H1 (cell line): ENCODE measurements around the gene UTS2R. TPM values are rescaled to one million over a fixed set of nuclear protein-coding genes. Genes with fewer than 3 reads are reported as not detected.

Source experiments
- CTCF ChIA-PET: fragments of 300-600 bp; sonication (Branson Sonifier 250); formaldehyde crosslinking; loops from one replicate; lab custom pipeline; 2021; ENCODE audit not compliant: partially characterized antibody; lab: Charles Lee
- POLR2A ChIA-PET: fragments of 300-600 bp; sonication (Branson Sonifier 250); formaldehyde crosslinking; loops from one replicate; lab custom pipeline; 2021; ENCODE audit warnings: inconsistent platforms; ENCODE audit not compliant: partially characterized antibody; lab: Charles Lee
- DNase-seq, 2 experiments: peaks; one replicate each; pipeline versions ENCODE4 v3.0.0 to v3.0.0-alpha.2; 2010 to 2022; ENCODE audit warnings: low spot score in 2 of 2, low read depth in 1 of 2, mixed read lengths in 1 of 2
- FAIRE-seq: peaks from 2 replicates; lab custom pipeline; 2011; peaks lifted over from hg19 to GRCh38; lab: Jason Lieb, UNC
- H2AFZ ChIP-seq: 2 replicates; pipeline ENCODE4 v1.8.1; 2012; ENCODE audit warnings: low read length, inconsistent platforms
- H2AK5ac ChIP-seq: 2 replicates; pipeline ENCODE4 v1.6.1; 2013; ENCODE audit warnings: low read depth, low read length
- H2BK120ac ChIP-seq: replicated peaks from 2 replicates; pipeline ENCODE3; 2013; ENCODE audit warnings: low read depth, low read length, inconsistent platforms
- H2BK12ac ChIP-seq: 2 replicates; pipeline ENCODE4 v1.6.1; 2013; ENCODE audit warnings: low read depth, low read length
- H2BK15ac ChIP-seq: 2 replicates; pipeline ENCODE4 v1.6.1; 2013; ENCODE audit warnings: low read length
- H2BK20ac ChIP-seq: 2 replicates; pipeline ENCODE4 v1.6.1; 2013; ENCODE audit warnings: low read length
- H2BK5ac ChIP-seq: 2 replicates; pipeline ENCODE4 v1.6.1; 2013; ENCODE audit warnings: low read depth, low read length
- H3K14ac ChIP-seq: 2 replicates; pipeline ENCODE4 v1.6.1; 2013; ENCODE audit warnings: inconsistent platforms; ENCODE audit not compliant: insufficient read length
- H3K18ac ChIP-seq: 2 replicates; pipeline ENCODE4 v1.6.1; 2013; ENCODE audit warnings: low read length; ENCODE audit errors: extremely low read depth
- H3K23ac ChIP-seq: 2 replicates; pipeline ENCODE4 v1.6.1; 2013; ENCODE audit warnings: inconsistent platforms; ENCODE audit not compliant: insufficient read length
- H3K23me2 ChIP-seq: 2 replicates; pipeline ENCODE4 v1.6.1; 2013; ENCODE audit warnings: low read depth, low read length
- H3K27ac ChIP-seq: 2 replicates; pipeline ENCODE4 v1.6.1; 2011; ENCODE audit warnings: low read depth, low read length, inconsistent platforms
- H3K27me3 ChIP-seq, 4 experiments: replicated peaks in 1 of 4; 1 replicate in 1 of 4; 2 replicates in 3 of 4; pipeline versions ENCODE4 v1.6.1 to v1.8.1; 2011 to 2013; ENCODE audit warnings: low read length in 3 of 4, mild to moderate bottlenecking in 3 of 4, inconsistent platforms in 2 of 4, mixed read lengths in 2 of 4, moderate library complexity in 1 of 4; ENCODE audit not compliant: control insufficient read depth in 3 of 4, insufficient read depth in 3 of 4; ENCODE audit errors: extremely low read depth in 1 of 4
- H3K36me3 ChIP-seq, 4 experiments: 2 replicates each; pipeline versions ENCODE4 v1.6.1 to v1.8.1; 2011 to 2013; ENCODE audit warnings: mild to moderate bottlenecking in 4 of 4, low read length in 3 of 4, moderate library complexity in 2 of 4, control low read depth in 1 of 4, inconsistent platforms in 1 of 4; ENCODE audit not compliant: insufficient read depth in 4 of 4, control insufficient read depth in 2 of 4
- H3K4ac ChIP-seq: replicated peaks from 2 replicates; pipeline ENCODE3; 2013; ENCODE audit warnings: low read length, low read depth, mixed read lengths, inconsistent platforms; ENCODE audit not compliant: insufficient read length
- H3K4me1 ChIP-seq, 4 experiments: replicated peaks in 1 of 4; 1 replicate in 1 of 4; 2 replicates in 3 of 4; pipeline versions ENCODE4 v1.6.1 to v1.8.1; 2011 to 2013; ENCODE audit warnings: low read length in 3 of 4, inconsistent platforms in 2 of 4, mixed read lengths in 1 of 4; ENCODE audit not compliant: insufficient read depth in 4 of 4, control insufficient read depth in 3 of 4
- H3K4me2 ChIP-seq, 2 experiments: 2 replicates each; pipeline versions ENCODE4 v1.6.1 to v1.8.1; 2011 to 2013; ENCODE audit warnings: low read depth in 2 of 2, low read length in 2 of 2, control low read depth in 1 of 2, inconsistent platforms in 1 of 2, mild to moderate bottlenecking in 1 of 2; ENCODE audit not compliant: insufficient read depth in 1 of 2
- H3K4me3 ChIP-seq, 4 experiments: fragments of 200-600, 300-600 bp in 1 of 4; sonication (generic), shearing (Covaris generic), sonication (Bioruptor Twin) in 1 of 4; 2 replicates each; pipeline versions ENCODE4 v1.5.1 to v1.8.1; 2011 to 2016; ENCODE audit warnings: low read length in 4 of 4, low read depth in 3 of 4, control low read depth in 2 of 4, inconsistent platforms in 2 of 4, mild to moderate bottlenecking in 2 of 4, mixed read lengths in 1 of 4, moderate library complexity in 1 of 4; ENCODE audit not compliant: insufficient read depth in 2 of 4; ENCODE audit errors: extremely low read depth in 1 of 4
- H3K56ac ChIP-seq: replicated peaks from 2 replicates; pipeline ENCODE3; 2013; ENCODE audit warnings: low read depth, mild to moderate bottlenecking, mixed read lengths, low read length, inconsistent platforms; ENCODE audit not compliant: insufficient read length
- H3K79me1 ChIP-seq: 2 replicates; pipeline ENCODE4 v1.6.1; 2013; ENCODE audit warnings: low read depth, low read length, control low read depth
- H3K79me2 ChIP-seq, 2 experiments: 2 replicates each; pipeline versions ENCODE4 v1.6.1 to v1.8.1; 2012 to 2013; ENCODE audit warnings: low read length in 2 of 2, mild to moderate bottlenecking in 2 of 2, inconsistent platforms in 1 of 2; ENCODE audit not compliant: insufficient read depth in 2 of 2, control insufficient read depth in 1 of 2
- H3K9ac ChIP-seq, 4 experiments: replicated peaks in 1 of 4; 1 replicate in 1 of 4; 2 replicates in 3 of 4; pipeline versions ENCODE4 v1.6.1 to v1.8.1; 2011 to 2013; ENCODE audit warnings: low read depth in 3 of 4, low read length in 3 of 4, control low read depth in 2 of 4, mild to moderate bottlenecking in 2 of 4, moderate library complexity in 2 of 4, inconsistent platforms in 1 of 4; ENCODE audit errors: extremely low read depth in 1 of 4
- H3K9me3 ChIP-seq, 2 experiments: 2 replicates each; pipeline versions ENCODE4 v1.6.1 to v1.8.1; 2012 to 2013; ENCODE audit warnings: mild to moderate bottlenecking in 2 of 2, moderate library complexity in 2 of 2, control low read depth in 1 of 2, inconsistent platforms in 1 of 2, low read depth in 1 of 2, low read length in 1 of 2, mixed read lengths in 1 of 2; ENCODE audit not compliant: insufficient read depth in 2 of 2
- H4K20me1 ChIP-seq, 2 experiments: replicated peaks in 1 of 2; 2 replicates each; pipeline versions ENCODE3 to v1.8.1; 2011 to 2013; ENCODE audit warnings: inconsistent platforms in 2 of 2, low read length in 2 of 2, mild to moderate bottlenecking in 1 of 2; ENCODE audit not compliant: insufficient read depth in 2 of 2, control insufficient read depth in 1 of 2
- H4K5ac ChIP-seq: 2 replicates; pipeline ENCODE4 v1.6.1; 2013; ENCODE audit warnings: low read length, low read depth, mixed read lengths, inconsistent platforms; ENCODE audit not compliant: insufficient read length
- H4K8ac ChIP-seq: 2 replicates; pipeline ENCODE4 v1.8.0; 2013; ENCODE audit warnings: mild to moderate bottlenecking, moderate library complexity, low read length, inconsistent platforms; ENCODE audit not compliant: insufficient read depth; ENCODE audit errors: extremely low read depth
- H4K91ac ChIP-seq: replicated peaks from 2 replicates; pipeline ENCODE3; 2013; ENCODE audit warnings: low read length, mixed read lengths, inconsistent platforms; ENCODE audit not compliant: insufficient read length
- CBX5 ChIP-seq: fragments of 300-800, 300-1000 bp; sonication (generic); IDR thresholded peaks from 2 replicates; pipeline ENCODE4 v1.7.1; 2016; ENCODE audit warnings: antibody characterized with exemption, low read length, low read depth
- CBX8 ChIP-seq: fragments of 300-800, 300-1000 bp; sonication (generic); IDR thresholded peaks from 2 replicates; pipeline ENCODE4 v1.7.1; 2016; ENCODE audit warnings: low read depth, low read length, borderline replicate concordance
- CEBPB ChIP-seq: IDR thresholded peaks from 2 replicates; pipeline ENCODE4 v1.6.1; 2012; ENCODE audit warnings: low read depth, low read length
- EP300 ChIP-seq, 2 experiments: IDR thresholded peaks; 1 replicate in 1 of 2; 2 replicates in 1 of 2; pipeline ENCODE4 v1.6.1; 2011 to 2012; ENCODE audit warnings: low read depth in 2 of 2, low read length in 2 of 2, mild to moderate bottlenecking in 2 of 2, borderline replicate concordance in 1 of 2, inconsistent platforms in 1 of 2, moderate library complexity in 1 of 2
- NRF1 ChIP-seq: IDR thresholded peaks from 2 replicates; pipeline ENCODE4 v1.6.1; 2011; ENCODE audit warnings: mild to moderate bottlenecking, low read depth, low read length, improper control_type of control experiment
- SP4 ChIP-seq: IDR thresholded peaks from 2 replicates; pipeline ENCODE4 v1.6.1; 2012; ENCODE audit warnings: low read length, inconsistent platforms
- WGBS, 2 experiments: shearing (Covaris generic) in 1 of 2; methylation state at CpG; one replicate each; pipeline versions ENCODE4 v1.1.6 to v1.1.7; 2013 to 2015; ENCODE audit warnings: low lambda C conversion rate in 2 of 2, mixed read lengths in 2 of 2, inconsistent platforms in 1 of 2, low coverage in 1 of 2, missing lambda C conversion rate in 1 of 2; ENCODE audit not compliant: insufficient replicate concordance in 2 of 2, insufficient coverage in 1 of 2, insufficient read length in 1 of 2; ENCODE audit errors: extremely low coverage in 1 of 2, missing lambda C conversion rate in 1 of 2; 5-methylcytosine and 5-hydroxymethylcytosine counted together
- polyA plus RNA-seq, 7 experiments: library from polyadenylated mRNA; depleted of rRNA in 3 of 7; stranded (reverse) in 5 of 7; unstranded in 2 of 7; fragments of >200 nt in 5 of 7; fragments of 200-250 nt in 2 of 7; gene quantifications; 1 replicate in 5 of 7; 2 replicates in 1 of 7; 4 replicates in 1 of 7; pipeline versions ENCODE4 v1.2.1 to v1.2.3, GENCODE V29; 2011 to 2013; ENCODE audit warnings: missing spikeins in 2 of 7, mixed read lengths in 2 of 7
- total RNA-seq: library from RNA; stranded (reverse); fragmentation: NEBNext Ultra II Directional; extraction: Animal tissue kit (Norgen Biotek cat#: 25700); gene quantifications from 2 replicates; pipeline ENCODE4 v1.2.1, GENCODE V29; 2021

UTS2R gene
- total and polyA plus RNA-seq, 2 of the 8 experiments (the other 6 are each of a cell fraction or from before 2014, with no cell fraction given), result 0.27 TPM; not detected in 1

DNA sequence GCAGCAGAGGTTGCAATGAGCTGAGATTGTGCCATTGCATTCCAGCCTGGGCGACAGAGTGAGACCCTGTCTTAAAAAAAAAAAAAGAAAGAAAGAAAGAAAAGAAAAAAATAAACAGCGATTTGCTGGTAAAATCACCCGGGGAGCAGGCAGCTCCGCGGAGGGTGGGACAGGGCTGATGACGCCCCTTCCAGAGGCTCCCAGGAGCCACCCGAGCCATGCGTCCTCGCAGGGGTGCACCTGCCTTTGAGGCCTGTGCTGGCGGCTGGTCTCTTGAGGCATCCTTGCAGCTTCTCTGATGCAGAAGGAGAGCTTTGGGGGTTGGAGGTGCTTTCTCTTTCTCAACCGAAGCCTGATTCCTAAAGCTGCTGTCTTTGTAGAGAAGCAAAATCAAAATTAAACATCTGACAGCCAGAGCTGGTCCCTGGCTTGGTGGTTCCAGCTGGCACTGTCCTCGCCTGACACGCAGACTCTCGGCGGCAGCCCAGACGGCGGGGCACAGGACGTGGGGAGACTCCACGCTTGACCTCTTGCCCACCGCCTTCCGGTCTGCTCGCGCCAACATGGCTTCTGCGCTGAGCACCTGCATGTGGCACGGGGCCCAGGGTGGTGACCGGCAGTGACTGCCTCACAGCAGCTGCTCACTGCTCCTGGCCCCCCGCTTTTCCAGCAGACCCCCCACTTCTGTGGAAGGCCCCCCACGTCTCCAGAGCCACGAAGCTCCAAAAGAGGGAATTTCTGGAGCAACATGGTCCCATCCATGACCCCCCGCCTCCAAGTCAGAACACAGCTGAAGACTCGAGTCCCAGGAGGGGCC is 6.6 kb downstream of the UTS2R start:
- DNase-seq (no peak), FAIRE-seq (no peak)
- H2BK15ac ChIP-seq, result no peak overlapping the region
- no peak overlapping the region for H3K27ac ChIP-seq
- no peaks in the 10 kb centered on the region for H3K79me2 ChIP-seq
- H4K20me1 ChIP-seq, result peaks cover 0 to 5% of the 10 kb centered on the region in 2 experiments
- H4K5ac ChIP-seq, result no peak overlapping the region
- H2AFZ ChIP-seq, result no peak overlapping the region
- no peak overlapping the region for H2BK5ac ChIP-seq
- no peak overlapping the region for H2AK5ac ChIP-seq
- H3K4me3 ChIP-seq, result no peak overlapping the region
- H3K4me2 ChIP-seq, result no peak overlapping the region
- H3K27me3 ChIP-seq, result peaks cover 9 to 29% (median 20%) of the 10 kb centered on the region in 4 experiments; a peak in 6 of 7 replicates
- no peak overlapping the region for H2BK12ac ChIP-seq
- H2BK120ac ChIP-seq, result no peak overlapping the region
- H3K9me3 ChIP-seq, result no peaks in the 10 kb centered on the region
- ChIA-PET POLR2A (interaction anchor here (0.6 to 1.1 kb wide), 3 partner anchors 23 to 235 kb away, joined by 3 to 6 read pairs (median 3); partner anchors contain the start of gene SECTM1), CTCF (interaction anchor here (0.6 to 1.3 kb wide), 4 partner anchors 11 to 556 kb away, joined by 3 read pairs; no protein-coding TSS in a partner anchor)
- H3K36me3 ChIP-seq, result no peaks in the 10 kb centered on the region
- no peak overlapping the region for H3K4ac ChIP-seq
- H3K18ac ChIP-seq, result no peak overlapping the region
- no peak overlapping the region for H3K9ac ChIP-seq
- no peak overlapping the region for H2BK20ac ChIP-seq
- TF ChIP-seq CBX8 (no peak), SP4 (no peak), NRF1 (no peak), CBX5 (no peak), EP300 (IDR thresholded peaks at IDR 0.05; ENCODE audit: borderline replicate concordance in 1 of 2, low read depth in 2 of 2, low read length in 2 of 2) (no peak), CEBPB (no peak)
- H3K14ac ChIP-seq, result no peak overlapping the region
- H3K4me1 ChIP-seq, result no peaks in the 10 kb centered on the region; a peak in 1 of 7 replicates
- no peak overlapping the region for H3K23ac ChIP-seq
- 89% methylated on average over 25 of the region's 31 CpGs; no CpG with 5 or more reads in 1 of the 2 experiments for WGBS, 2 experiments
- H4K8ac ChIP-seq, result no peak overlapping the region
- no peaks in the 10 kb centered on the region for H3K79me1 ChIP-seq
- H3K56ac ChIP-seq, result no peak overlapping the region
- no peaks in the 10 kb centered on the region for H3K23me2 ChIP-seq
- H4K91ac ChIP-seq, result no peak overlapping the region
